Measurements from ENCODE around the gene EHD2.

EHD2 gene

DNA sequence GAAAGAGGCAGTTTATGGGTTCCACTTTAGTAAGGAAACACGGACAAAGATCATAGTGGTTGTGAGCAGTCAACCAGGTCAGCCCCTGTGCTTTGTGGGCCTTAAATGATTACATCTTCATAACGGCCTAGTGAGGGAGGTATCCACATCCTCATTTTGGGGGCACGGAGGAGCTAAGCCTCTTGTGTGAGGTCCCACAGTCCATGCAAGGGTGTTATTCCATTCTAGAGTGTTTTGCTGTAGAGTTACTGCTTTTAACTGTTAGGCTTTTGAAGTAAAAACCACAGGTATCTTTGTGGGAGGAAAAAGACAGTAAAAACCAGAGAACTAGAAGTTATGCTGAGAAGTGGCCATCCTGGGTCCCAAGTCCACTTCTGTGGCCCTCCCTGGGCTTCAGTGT, 36.1 kb downstream of the EHD2 start:
- TF ChIP-seq, protein P1, sequence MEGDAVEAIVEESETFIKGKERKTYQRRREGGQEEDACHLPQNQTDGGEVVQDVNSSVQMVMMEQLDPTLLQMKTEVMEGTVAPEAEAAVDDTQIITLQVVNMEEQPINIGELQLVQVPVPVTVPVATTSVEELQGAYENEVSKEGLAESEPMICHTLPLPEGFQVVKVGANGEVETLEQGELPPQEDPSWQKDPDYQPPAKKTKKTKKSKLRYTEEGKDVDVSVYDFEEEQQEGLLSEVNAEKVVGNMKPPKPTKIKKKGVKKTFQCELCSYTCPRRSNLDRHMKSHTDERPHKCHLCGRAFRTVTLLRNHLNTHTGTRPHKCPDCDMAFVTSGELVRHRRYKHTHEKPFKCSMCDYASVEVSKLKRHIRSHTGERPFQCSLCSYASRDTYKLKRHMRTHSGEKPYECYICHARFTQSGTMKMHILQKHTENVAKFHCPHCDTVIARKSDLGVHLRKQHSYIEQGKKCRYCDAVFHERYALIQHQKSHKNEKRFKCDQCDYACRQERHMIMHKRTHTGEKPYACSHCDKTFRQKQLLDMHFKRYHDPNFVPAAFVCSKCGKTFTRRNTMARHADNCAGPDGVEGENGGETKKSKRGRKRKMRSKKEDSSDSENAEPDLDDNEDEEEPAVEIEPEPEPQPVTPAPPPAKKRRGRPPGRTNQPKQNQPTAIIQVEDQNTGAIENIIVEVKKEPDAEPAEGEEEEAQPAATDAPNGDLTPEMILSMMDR (IDR thresholded peaks at IDR 0.05; ENCODE audit: low read depth, low read length, missing control alignments), result no peak

DNA sequence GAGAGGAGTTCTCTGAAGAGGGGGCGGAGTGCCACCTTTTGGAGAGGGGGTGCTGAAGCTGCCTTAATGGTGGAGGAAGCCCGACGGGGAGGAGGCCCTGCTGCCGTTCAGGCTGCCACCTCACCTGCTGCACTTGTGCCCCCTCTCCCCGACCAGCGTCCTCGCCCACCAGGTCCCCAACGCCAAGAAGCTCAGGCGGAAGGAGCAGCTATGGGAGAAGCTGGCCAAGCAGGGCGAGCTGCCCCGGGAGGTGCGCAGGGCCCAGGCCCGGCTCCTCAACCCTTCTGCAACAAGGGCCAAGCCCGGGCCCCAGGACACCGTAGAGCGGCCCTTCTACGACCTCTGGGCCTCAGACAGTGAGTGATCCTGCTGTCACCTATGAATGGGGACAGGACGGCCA, 37.5 kb downstream of the EHD2 start:
- TF ChIP-seq, protein P1 (IDR thresholded peaks at IDR 0.05; ENCODE audit: low read depth, low read length, missing control alignments), result no peak
- no peak for DNase-seq (ENCODE audit: low read depth)
- H3K4me3 ChIP-seq (ENCODE audit: low read depth, low read length), result no peak overlapping the region

More for the DNA sequence above, 36.1 kb downstream of the EHD2 start:
- H3K4me3 ChIP-seq (ENCODE audit: low read depth, low read length), result no peak overlapping the region
- peak; percentile 27 for DNase-seq (ENCODE audit: low read depth)

DNA sequence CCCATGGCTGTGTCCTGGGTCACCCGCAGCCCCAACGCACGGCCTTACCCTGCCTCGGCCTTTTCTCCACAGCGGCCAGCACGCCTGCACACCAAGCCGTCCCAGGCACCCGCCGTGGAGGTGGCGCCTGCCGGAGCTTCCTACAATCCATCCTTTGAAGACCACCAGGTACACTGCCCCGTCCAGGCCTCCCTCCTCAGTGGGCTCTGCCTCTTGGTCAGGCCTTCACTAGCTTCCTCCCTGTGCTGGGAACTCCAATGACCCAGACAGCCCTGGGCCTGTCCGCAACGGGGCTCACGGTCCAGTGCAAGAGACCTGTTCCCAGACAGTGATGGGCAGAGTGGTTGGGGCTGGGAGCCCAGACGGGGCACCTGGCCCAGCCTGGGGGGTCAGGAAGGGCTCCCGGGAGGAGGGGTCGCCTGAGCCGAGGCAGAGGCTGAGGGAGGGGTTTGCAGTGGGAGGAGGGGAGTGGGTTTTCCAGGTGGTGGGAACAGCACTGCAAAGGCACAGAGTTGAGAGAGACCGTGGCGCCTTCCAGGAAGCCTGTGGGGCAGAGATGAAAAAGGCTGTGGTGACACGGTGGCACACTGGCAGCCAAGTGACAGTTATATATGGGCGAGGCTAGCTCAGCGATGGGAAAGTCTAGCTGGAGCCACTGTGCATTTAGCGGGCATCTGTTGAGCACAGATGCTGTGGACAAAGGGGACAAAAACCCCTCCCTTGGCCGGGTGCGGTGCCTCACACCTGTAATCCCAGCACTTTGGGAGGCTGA, 39.4 kb downstream of the EHD2 start:
- no peak for DNase-seq (ENCODE audit: low read depth)
- no peak overlapping the region for H3K4me3 ChIP-seq (ENCODE audit: low read depth, low read length)
- TF ChIP-seq, protein P1 (IDR thresholded peaks at IDR 0.05; ENCODE audit: low read depth, low read length, missing control alignments), result no peak

DNA sequence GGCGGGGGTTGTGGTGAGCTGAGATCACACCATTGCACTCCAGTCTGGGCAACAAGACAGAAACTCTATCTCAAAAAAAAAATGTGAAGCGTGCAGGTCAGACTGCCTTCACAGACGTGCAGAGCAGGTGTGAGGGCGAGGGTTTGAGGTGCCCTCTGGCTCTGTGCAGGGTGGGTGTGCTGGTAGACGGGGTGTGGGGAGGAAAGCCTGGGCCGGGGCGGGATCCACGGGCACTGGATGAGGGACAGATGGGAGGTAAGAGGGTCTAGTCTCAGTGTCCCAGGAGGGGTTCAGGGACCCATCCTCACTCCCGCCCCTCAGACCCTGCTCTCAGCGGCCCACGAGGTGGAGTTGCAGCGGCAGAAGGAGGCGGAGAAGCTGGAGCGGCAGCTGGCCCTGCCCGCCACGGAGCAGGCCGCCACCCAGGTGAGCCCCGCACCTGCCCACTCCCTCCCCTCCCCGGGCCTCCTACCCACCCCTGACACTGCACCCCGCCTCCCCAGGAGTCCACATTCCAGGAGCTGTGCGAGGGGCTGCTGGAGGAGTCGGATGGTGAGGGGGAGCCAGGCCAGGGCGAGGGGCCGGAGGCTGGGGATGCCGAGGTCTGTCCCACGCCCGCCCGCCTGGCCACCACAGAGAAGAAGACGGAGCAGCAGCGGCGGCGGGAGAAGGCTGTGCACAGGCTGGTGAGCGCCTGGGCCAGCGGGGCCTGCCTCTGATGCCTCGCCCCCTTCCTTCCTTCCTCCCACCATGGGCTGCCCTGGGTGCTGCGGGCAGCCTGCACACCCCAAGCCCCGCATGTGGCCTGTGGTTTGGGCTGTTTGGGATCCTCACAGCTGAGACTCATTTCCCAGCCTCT, 41.2 kb downstream of the EHD2 start:
- no peak for DNase-seq (ENCODE audit: low read depth)
- no peak overlapping the region for H3K4me3 ChIP-seq (ENCODE audit: low read depth, low read length)
- TF ChIP-seq, protein P1 (IDR thresholded peaks at IDR 0.05; ENCODE audit: low read depth, low read length, missing control alignments), result no peak

DNA sequence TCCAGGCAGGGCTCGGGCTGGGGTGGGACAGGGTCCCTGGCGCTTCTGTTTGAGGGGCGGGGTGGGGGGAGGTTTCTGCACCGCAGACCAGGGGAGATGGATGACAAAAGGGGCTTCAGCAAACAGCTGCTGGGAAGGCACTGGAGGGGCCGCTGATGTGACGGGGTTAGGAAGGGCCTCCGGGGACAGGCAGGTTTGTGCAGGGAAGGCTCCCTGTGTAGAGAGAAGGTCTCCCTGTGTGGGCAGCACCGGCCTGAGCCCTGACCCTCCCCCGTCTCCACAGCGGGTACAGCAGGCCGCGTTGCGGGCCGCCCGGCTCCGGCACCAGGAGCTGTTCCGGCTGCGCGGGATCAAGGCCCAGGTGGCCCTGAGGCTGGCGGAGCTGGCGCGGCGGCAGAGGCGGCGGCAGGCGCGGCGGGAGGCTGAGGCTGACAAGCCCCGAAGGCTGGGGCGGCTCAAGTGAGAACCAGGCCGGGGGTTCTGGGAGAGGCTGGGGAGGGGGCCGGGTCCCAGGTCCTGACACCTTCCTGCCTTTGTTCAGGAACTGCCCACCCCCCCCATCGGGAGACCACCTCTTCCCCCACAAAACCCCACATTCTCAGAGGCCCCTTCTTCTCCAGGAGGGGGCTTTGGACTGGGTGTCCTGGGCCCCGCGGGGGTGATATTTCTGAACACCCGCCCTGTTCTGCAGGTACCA, 42.0 kb downstream of the EHD2 start:
- TF ChIP-seq, protein P1 (IDR thresholded peaks at IDR 0.05; ENCODE audit: low read depth, low read length, missing control alignments), result no peak
- H3K4me3 ChIP-seq (ENCODE audit: low read depth, low read length), result no peak overlapping the region
- DNase-seq (ENCODE audit: low read depth), result no peak

DNA sequence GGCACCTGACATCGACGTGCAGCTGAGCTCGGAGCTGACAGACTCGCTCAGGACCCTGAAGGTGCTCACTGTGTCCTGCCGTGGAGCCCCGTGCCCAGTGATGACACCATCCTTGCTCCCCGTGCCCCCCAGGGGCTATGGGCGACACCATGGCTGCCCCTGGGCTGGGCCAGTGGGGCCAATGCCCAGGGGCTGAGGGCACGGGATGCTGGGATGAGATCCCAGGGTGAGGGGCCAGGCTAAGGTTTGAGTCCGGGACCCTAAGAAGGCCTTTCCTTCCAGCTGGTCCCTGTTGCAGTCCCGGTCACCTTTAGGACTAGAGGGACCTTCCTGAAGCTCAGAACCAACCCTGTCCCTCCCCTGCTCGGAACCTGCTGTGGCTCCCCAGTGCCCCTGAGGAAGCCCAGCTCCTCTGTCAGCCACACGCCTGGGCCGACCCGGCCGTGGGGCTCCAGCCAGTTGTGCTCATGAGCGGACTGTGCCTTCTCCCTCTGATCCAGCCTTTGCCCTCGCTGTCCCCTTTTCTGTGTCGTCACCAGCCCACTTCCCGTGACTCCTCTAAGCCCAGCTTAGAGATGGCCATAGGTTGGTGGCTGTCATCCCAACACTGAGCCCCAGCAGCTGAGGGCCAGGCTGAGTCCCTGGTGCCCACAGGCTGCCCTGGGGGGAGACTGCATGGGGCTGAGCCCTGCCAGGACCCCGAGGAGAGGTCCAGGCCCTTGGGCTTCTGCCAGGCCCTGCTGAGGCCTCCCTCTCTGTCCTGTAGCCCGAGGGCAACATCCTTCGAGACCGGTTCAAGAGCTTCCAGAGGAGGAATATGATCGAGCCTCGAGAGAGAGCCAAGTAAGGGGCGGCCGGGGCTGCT, 42.8 kb downstream of the EHD2 start:
- TF ChIP-seq, protein P1 (IDR thresholded peaks at IDR 0.05; ENCODE audit: low read depth, low read length, missing control alignments), result no peak
- no peak for DNase-seq (ENCODE audit: low read depth)
- H3K4me3 ChIP-seq (ENCODE audit: low read depth, low read length), result no peak overlapping the region
